OCI-LY1 (cell line): ENCODE data around the gene KCNIP3.

Experiments used
- H2AFZ ChIP-seq: fragments of 200-600 bp; sonication (generic), shearing (Covaris generic); 2 replicates; pipeline ENCODE4 v1.6.0; 2014; ENCODE audit warnings: antibody characterized with exemption, mild to moderate bottlenecking, low read length
- H3F3A ChIP-seq: fragments of 200-600 bp; sonication (generic), shearing (Covaris generic); 2 replicates; pipeline ENCODE4 v1.6.0; 2014; ENCODE audit warnings: mild to moderate bottlenecking, antibody characterized with exemption, low read length, moderate library complexity; ENCODE audit not compliant: insufficient read depth
- H3K27ac ChIP-seq: fragments of 200-600 bp; sonication (generic); 2 replicates; pipeline ENCODE4 v1.5.1; 2014; ENCODE audit warnings: low read length, mixed run types, mild to moderate bottlenecking, low read depth; ENCODE audit not compliant: poor library complexity, severe bottlenecking
- H3K27me3 ChIP-seq: fragments of 200-600 bp; sonication (generic); 2 replicates; pipeline ENCODE4 v1.6.0; 2014; ENCODE audit warnings: antibody characterized with exemption, mild to moderate bottlenecking, low read length, moderate library complexity; ENCODE audit not compliant: insufficient read depth
- H3K36me3 ChIP-seq: fragments of 200-600 bp; sonication (generic); 2 replicates; pipeline ENCODE4 v1.6.1; 2014; ENCODE audit warnings: mild to moderate bottlenecking, antibody characterized with exemption, low read length, moderate library complexity, mixed read lengths; ENCODE audit not compliant: insufficient read depth
- H3K4me1 ChIP-seq: fragments of 200-600 bp; sonication (generic); 2 replicates; pipeline ENCODE4 v1.5.1; 2014; ENCODE audit warnings: mild to moderate bottlenecking, low read length, moderate library complexity; ENCODE audit not compliant: insufficient read depth, severe bottlenecking
- H3K4me2 ChIP-seq: fragments of 200-600 bp; sonication (generic), shearing (Covaris generic); 2 replicates; pipeline ENCODE4 v1.6.1; 2014; ENCODE audit warnings: low read length
- H3K4me3 ChIP-seq: fragments of 200-600 bp; sonication (generic); 2 replicates; pipeline ENCODE4 v1.5.1; 2014; ENCODE audit warnings: low read length, low read depth, mild to moderate bottlenecking, mixed read lengths; ENCODE audit not compliant: poor library complexity, severe bottlenecking
- H3K79me2 ChIP-seq: fragments of 200-600 bp; shearing (Covaris generic); 2 replicates; pipeline ENCODE4 v1.6.1; 2016; ENCODE audit warnings: mixed run types, low read length, mixed read lengths; ENCODE audit not compliant: insufficient read depth
- H3K9ac ChIP-seq: fragments of 200-600 bp; sonication (generic), shearing (Covaris generic); 2 replicates; pipeline ENCODE4 v1.6.1; 2014; ENCODE audit warnings: mild to moderate bottlenecking, low read length, mixed read lengths
- H3K9me2 ChIP-seq: fragments of 200-600 bp; sonication (generic), shearing (Covaris generic); 2 replicates; pipeline ENCODE4 v1.6.1; 2014; ENCODE audit warnings: low read depth, mild to moderate bottlenecking, low read length, mixed read lengths
- H3K9me3 ChIP-seq: fragments of 200-600 bp; shearing (Covaris generic); 2 replicates; pipeline ENCODE4 v1.6.1; 2014; ENCODE audit warnings: low read length, mixed read lengths
- H4K20me1 ChIP-seq: fragments of 200-600 bp; sonication (generic), shearing (Covaris generic); 2 replicates; pipeline ENCODE4 v1.6.0; 2016; ENCODE audit warnings: mild to moderate bottlenecking, low read length; ENCODE audit not compliant: insufficient read depth
- EZH2 ChIP-seq: fragments of 200-600 bp; sonication (generic), shearing (Covaris generic); IDR thresholded peaks from 2 replicates; pipeline ENCODE4 v1.8.0; 2017; ENCODE audit warnings: borderline replicate concordance, mixed run types, mild to moderate bottlenecking, antibody characterized with exemption, low read length, moderate library complexity, mixed read lengths
- TF ChIP-seq, protein P1 (sequence below): fragments of 200-600 bp; sonication (generic), shearing (Covaris generic); IDR thresholded peaks from 2 replicates; pipeline ENCODE4 v1.5.1; 2017; ENCODE audit warnings: mild to moderate bottlenecking, antibody characterized with exemption, low read length, moderate library complexity, mixed read lengths

The KCNIP3 gene

DNA sequence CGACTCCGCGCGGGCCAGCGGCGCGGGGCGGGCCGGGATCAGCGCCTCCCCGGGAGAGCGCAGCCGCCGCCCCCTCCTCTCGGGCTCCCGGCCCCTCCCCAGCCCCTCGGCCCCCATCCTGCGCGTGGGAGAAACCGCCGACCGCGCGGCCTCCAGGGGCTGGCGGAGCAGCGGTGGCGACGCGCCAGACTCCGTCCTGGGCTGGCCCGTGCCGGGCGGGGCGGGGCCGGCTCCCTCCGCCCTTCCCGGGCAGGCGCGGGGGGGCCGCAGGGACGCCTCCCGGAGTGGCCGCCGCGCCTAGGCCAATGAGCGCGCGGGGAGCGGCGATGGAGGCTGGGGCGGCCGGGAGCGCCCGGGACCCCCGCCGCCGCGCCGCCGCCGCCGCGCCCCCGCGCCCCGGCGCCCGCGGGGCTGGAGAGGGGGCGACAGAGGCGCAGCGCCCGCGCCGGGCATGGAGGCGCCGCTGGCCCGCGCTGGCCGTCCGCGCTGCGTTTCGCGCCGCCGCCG, 49.1 kb downstream of the KCNIP3 start:
- Histone ChIP-seq H3K27ac (no peak overlapping the region), H3K9ac (no peak overlapping the region), H3K4me3 (no peak overlapping the region), H3K79me2 (no peaks in the 10 kb centered on the region), H4K20me1 (no peaks in the 10 kb centered on the region), H3K4me2 (peak overlapping the region; percentile 85), H3K9me2 (no peaks in the 10 kb centered on the region), H3F3A (no peaks in the 10 kb centered on the region), H3K27me3 (no peaks in the 10 kb centered on the region), H3K36me3 (no peaks in the 10 kb centered on the region), H2AFZ (no peak overlapping the region), H3K9me3 (no peaks in the 10 kb centered on the region), H3K4me1 (peaks cover 7% of the 10 kb centered on the region)
- no peak for TF ChIP-seq EZH2
- TF ChIP-seq, protein P1, sequence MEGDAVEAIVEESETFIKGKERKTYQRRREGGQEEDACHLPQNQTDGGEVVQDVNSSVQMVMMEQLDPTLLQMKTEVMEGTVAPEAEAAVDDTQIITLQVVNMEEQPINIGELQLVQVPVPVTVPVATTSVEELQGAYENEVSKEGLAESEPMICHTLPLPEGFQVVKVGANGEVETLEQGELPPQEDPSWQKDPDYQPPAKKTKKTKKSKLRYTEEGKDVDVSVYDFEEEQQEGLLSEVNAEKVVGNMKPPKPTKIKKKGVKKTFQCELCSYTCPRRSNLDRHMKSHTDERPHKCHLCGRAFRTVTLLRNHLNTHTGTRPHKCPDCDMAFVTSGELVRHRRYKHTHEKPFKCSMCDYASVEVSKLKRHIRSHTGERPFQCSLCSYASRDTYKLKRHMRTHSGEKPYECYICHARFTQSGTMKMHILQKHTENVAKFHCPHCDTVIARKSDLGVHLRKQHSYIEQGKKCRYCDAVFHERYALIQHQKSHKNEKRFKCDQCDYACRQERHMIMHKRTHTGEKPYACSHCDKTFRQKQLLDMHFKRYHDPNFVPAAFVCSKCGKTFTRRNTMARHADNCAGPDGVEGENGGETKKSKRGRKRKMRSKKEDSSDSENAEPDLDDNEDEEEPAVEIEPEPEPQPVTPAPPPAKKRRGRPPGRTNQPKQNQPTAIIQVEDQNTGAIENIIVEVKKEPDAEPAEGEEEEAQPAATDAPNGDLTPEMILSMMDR = no peak

GRCh38 chr2:95346738-95347671, 49.9 kb downstream of the KCNIP3 start:
- no peaks in the 10 kb centered on the region for H3K9me2 ChIP-seq
- no peak overlapping the region for H2AFZ ChIP-seq
- TF ChIP-seq EZH2 = no peak
- TF ChIP-seq, protein P1 = no peak
- H3K79me2 ChIP-seq = no peaks in the 10 kb centered on the region
- H3K36me3 ChIP-seq = no peaks in the 10 kb centered on the region
- H3F3A ChIP-seq = no peaks in the 10 kb centered on the region
- H3K4me1 ChIP-seq = peaks cover 7% of the 10 kb centered on the region
- H3K4me3 ChIP-seq = no peak overlapping the region
- H3K4me2 ChIP-seq = no peak overlapping the region
- H3K9ac ChIP-seq = no peak overlapping the region
- no peaks in the 10 kb centered on the region for H3K27me3 ChIP-seq
- H3K27ac ChIP-seq = no peak overlapping the region
- H3K9me3 ChIP-seq = no peaks in the 10 kb centered on the region
- H4K20me1 ChIP-seq = no peaks in the 10 kb centered on the region

DNA sequence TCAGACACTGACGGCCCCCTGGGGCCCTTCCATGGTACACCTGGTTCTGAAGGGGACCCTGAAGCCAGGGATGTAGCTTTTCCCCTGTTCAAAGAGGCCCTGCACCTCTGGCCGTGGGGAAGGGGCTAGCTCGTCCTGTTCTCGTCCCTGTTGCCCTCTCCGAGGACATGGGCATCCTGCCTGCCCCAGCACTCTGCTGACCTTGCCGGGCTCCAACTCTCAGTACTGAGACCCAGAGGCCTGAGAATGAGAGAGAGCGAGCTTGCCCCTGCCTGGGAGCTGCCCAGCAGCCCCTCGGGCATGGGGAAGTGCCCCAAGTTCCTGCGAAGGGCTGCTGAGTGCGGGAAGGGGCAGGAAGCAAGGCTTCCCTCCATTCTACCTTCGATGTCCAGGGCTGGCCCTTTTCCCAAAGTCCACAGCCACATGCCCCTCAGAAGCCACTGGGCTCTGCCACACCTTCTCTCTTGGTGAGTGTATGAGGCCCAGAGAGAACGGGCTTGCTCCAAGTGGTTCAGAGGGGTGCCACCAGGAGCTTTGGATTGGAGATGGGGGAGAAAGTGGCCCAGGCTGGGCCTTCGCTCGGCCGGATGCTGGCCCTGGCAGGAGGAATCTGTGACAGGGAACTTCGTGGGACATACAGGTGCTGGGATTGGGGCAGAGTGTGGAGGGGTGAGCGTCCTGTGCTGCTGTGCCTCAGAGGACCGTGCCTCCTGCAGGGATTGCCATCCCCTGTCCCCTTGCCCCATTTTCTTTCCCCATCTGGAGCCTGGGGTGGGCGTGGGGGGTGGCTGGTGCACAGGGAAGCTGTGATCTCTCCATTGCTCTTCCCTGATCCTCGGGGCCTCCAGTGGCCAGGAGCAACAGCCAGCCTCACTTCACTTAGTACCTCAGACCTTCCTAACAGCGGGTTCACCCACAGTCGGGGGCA, 50.8 kb downstream of the KCNIP3 start:
- Histone ChIP-seq H2AFZ (no peak overlapping the region), H3K27me3 (no peaks in the 10 kb centered on the region), H4K20me1 (no peaks in the 10 kb centered on the region), H3K9ac (no peak overlapping the region), H3K4me1 (peaks cover 7% of the 10 kb centered on the region), H3K36me3 (no peaks in the 10 kb centered on the region), H3K9me2 (no peaks in the 10 kb centered on the region), H3K79me2 (no peaks in the 10 kb centered on the region), H3F3A (no peaks in the 10 kb centered on the region), H3K4me2 (no peak overlapping the region), H3K27ac (no peak overlapping the region), H3K9me3 (no peaks in the 10 kb centered on the region), H3K4me3 (no peak overlapping the region)
- no peak for TF ChIP-seq EZH2
- TF ChIP-seq, protein P1 = no peak
